ENCODE measurements around the gene UBE2L5. TPM values are rescaled to one million over a fixed set of nuclear protein-coding genes. Genes with fewer than 3 reads are reported as not detected.

UBE2L5 gene
- total and polyA plus RNA-seq, 2 of the 13 experiments (the other 11 are each of a cell fraction or from before 2014, with no cell fraction given): 0.13 TPM; not detected in 1

- no peak for FAIRE-seq
- POLR2A ChIA-PET: no interaction called here
- no peak overlapping the region for H3K4me2 ChIP-seq (ENCODE audit: low read depth, low read length)
- CTCF ChIA-PET (ENCODE audit: low intra/inter-chr PET ratio, low total read pairs): no interaction called here
- peaks cover 1 to 18% of the 10 kb centered on the region in 2 experiments; a peak in 2 of 5 replicates for H3K27me3 ChIP-seq (ENCODE audit: control insufficient read depth in 1 of 2, insufficient read depth in 2 of 2, low read length in 2 of 2)
- intact Hi-C loops (cut with micrococcal nuclease; ENCODE audit: unreplicated experiment) (no loop called here), in situ Hi-C loops (cut with HindIII; ENCODE audit: extremely low pct_ligation_motif_present, low pct_unique_long_range_greater_than_20kb) (no loop called here)
- no peak for ATAC-seq
- H2AFZ ChIP-seq (ENCODE audit: low read length): no peak overlapping the region
- H4K20me1 ChIP-seq (ENCODE audit: insufficient read depth, low read length): no peaks in the 10 kb centered on the region
- H3K4me1 ChIP-seq (ENCODE audit: insufficient read depth, low read length): peaks cover 60% of the 10 kb centered on the region
- H3K4me3 ChIP-seq (replicated peaks in 1 of 3; ENCODE audit: insufficient read depth in 1 of 3, low read depth in 2 of 3, low read length in 3 of 3): no peak overlapping the region
- BruUV-seq (replicated peaks): no TSS peak
- no peaks in the 10 kb centered on the region for H3K79me2 ChIP-seq (ENCODE audit: insufficient read depth, low read length)
- H3K9ac ChIP-seq (ENCODE audit: insufficient read depth, low read depth, low read length): no peak overlapping the region
- no peak for DNase-seq (ENCODE audit: low spot score)
- 82% methylated on average over 5 of the region's 5 CpGs for WGBS (ENCODE audit: low lambda C conversion rate)
- no peak for TF ChIP-seq ZNF772 (CRISPR knock-in tag; IDR thresholded peaks at IDR 0.05)
- TF ChIP-seq ZSCAN9 (CRISPR knock-in tag; IDR thresholded peaks at IDR 0.05; ENCODE audit: borderline replicate concordance): no peak
- TF ChIP-seq CREBL2 (CRISPR knock-in tag; IDR thresholded peaks at IDR 0.05; ENCODE audit: borderline replicate concordance): no peak
- TF ChIP-seq ZNF331 (CRISPR knock-in tag; IDR thresholded peaks at IDR 0.05): no peak
- no peak for TF ChIP-seq ZNF383 (CRISPR knock-in tag; IDR thresholded peaks at IDR 0.05; ENCODE audit: borderline replicate concordance)
- TF ChIP-seq ZNF788 (CRISPR knock-in tag; IDR thresholded peaks at IDR 0.05; ENCODE audit: borderline replicate concordance): no peak
- no peak for TF ChIP-seq ZUFSP (CRISPR knock-in tag; IDR thresholded peaks at IDR 0.05; ENCODE audit: borderline replicate concordance)
- no peak for TF ChIP-seq ZNF460 (CRISPR knock-in tag; IDR thresholded peaks at IDR 0.05; ENCODE audit: borderline replicate concordance)
- TF ChIP-seq ZBTB38 (CRISPR knock-in tag; IDR thresholded peaks at IDR 0.05): no peak
- no peak for TF ChIP-seq ZNF558 (CRISPR knock-in tag; IDR thresholded peaks at IDR 0.05; ENCODE audit: borderline replicate concordance)
- TF ChIP-seq SNAPC2 (CRISPR knock-in tag; IDR thresholded peaks at IDR 0.05): no peak
- TF ChIP-seq MIER2 (CRISPR knock-in tag; IDR thresholded peaks at IDR 0.05): no peak
- TF ChIP-seq ZNF407 (CRISPR knock-in tag; IDR thresholded peaks at IDR 0.05; ENCODE audit: not compliant biosample characterization): no peak
- H3K36me3 ChIP-seq (replicated peaks in 1 of 2; ENCODE audit: control insufficient read depth in 1 of 2, insufficient read depth in 2 of 2, low read length in 2 of 2): no peaks in the 10 kb centered on the region
- H3K9me3 ChIP-seq (ENCODE audit: low read length): no peaks in the 10 kb centered on the region
- no peak overlapping the region for H3K27ac ChIP-seq (ENCODE audit: extremely low read length, insufficient read depth, low read length)
These were observed 20.9 kb upstream of the UBE2L5 start for GRCh38 chr13:30401347-30401746.

All from HepG2 (cell line).